Endothelial cell of umbilical vein (primary cell): ENCODE results near the gene STK40. TPM values are rescaled to one million over a fixed set of nuclear protein-coding genes. Genes with fewer than 3 reads are reported as not detected.

ENCODE experiments used
- BruUV-seq: library from RNA; stranded (reverse); fragments of 400-500 nt; replicated peaks from 2 replicates; lab custom pipeline; 2021; lab: Mats Ljungman, UMichigan
- CTCF ChIA-PET: fragments of 300-600, 350-600 bp; sonication (Branson Sonifier 250); formaldehyde crosslinking; loops from one replicate; lab custom pipeline; 2021; ENCODE audit warnings: antibody characterized with exemption, inconsistent platforms; lab: Charles Lee
- POLR2A ChIA-PET: fragments of 300-600, 350-600 bp; sonication (Branson Sonifier 250); formaldehyde crosslinking; loops from one replicate; lab custom pipeline; 2021; ENCODE audit warnings: antibody characterized with exemption, inconsistent platforms; lab: Charles Lee
- DNase-seq: peaks from one replicate; pipeline ENCODE4 v3.0.0-alpha.2; 2011; ENCODE audit warnings: low read depth, low spot score
- FAIRE-seq: peaks from 2 replicates; lab custom pipeline; 2011; peaks lifted over from hg19 to GRCh38; lab: Jason Lieb, UNC
- H2AFZ ChIP-seq: 2 replicates; pipeline ENCODE4 v1.6.0; 2012; ENCODE audit warnings: low read depth, low read length, control low read depth, inconsistent platforms
- H3K27ac ChIP-seq: 2 replicates; pipeline ENCODE4 v1.5.1; 2011; ENCODE audit warnings: low read depth, mild to moderate bottlenecking, control low read depth, low read length, moderate library complexity; ENCODE audit not compliant: insufficient read depth
- H3K27me3 ChIP-seq, 2 experiments: 2 replicates each; pipeline versions ENCODE4 v1.6.0 to v1.6.1; 2011; ENCODE audit warnings: low read length in 2 of 2, mixed read lengths in 1 of 2; ENCODE audit not compliant: control insufficient read depth in 2 of 2, insufficient read depth in 2 of 2
- H3K36me3 ChIP-seq, 2 experiments: 2 replicates in 1 of 2; 3 replicates in 1 of 2; pipeline ENCODE4 v1.5.1; 2011; ENCODE audit warnings: low read length in 2 of 2, mild to moderate bottlenecking in 1 of 2, moderate library complexity in 1 of 2; ENCODE audit not compliant: control insufficient read depth in 2 of 2, insufficient read depth in 2 of 2; ENCODE audit errors: extremely low read depth in 1 of 2
- H3K4me1 ChIP-seq: 3 replicates; pipeline ENCODE4 v1.5.1; 2011; ENCODE audit warnings: mild to moderate bottlenecking, low read length; ENCODE audit not compliant: control insufficient read depth, insufficient read depth; ENCODE audit errors: extremely low read depth
- H3K4me2 ChIP-seq: 2 replicates; pipeline ENCODE4 v1.6.1; 2011; ENCODE audit warnings: low read length, control low read depth, mixed read lengths; ENCODE audit not compliant: insufficient read depth
- H3K4me3 ChIP-seq, 3 experiments: fragments of 200-600 bp in 1 of 3; sonication (generic), shearing (Covaris generic) in 1 of 3; replicated peaks in 1 of 3; 2 replicates each; pipeline ENCODE4 v1.5.1; 2011 to 2016; ENCODE audit warnings: control low read depth in 3 of 3, low read length in 3 of 3, mild to moderate bottlenecking in 2 of 3, inconsistent platforms in 1 of 3, low read depth in 1 of 3, moderate library complexity in 1 of 3; ENCODE audit not compliant: insufficient read depth in 1 of 3
- H3K79me2 ChIP-seq: 2 replicates; pipeline ENCODE4 v1.6.0; 2012; ENCODE audit warnings: low read length, inconsistent platforms; ENCODE audit not compliant: control insufficient read depth, insufficient read depth
- H3K9ac ChIP-seq: replicated peaks from 2 replicates; pipeline ENCODE3; 2011; ENCODE audit warnings: low read length, control low read depth; ENCODE audit not compliant: insufficient read depth; ENCODE audit errors: extremely low read depth
- H3K9me1 ChIP-seq: replicated peaks from 3 replicates; pipeline ENCODE4 v1.6.0; 2011; ENCODE audit warnings: mild to moderate bottlenecking, low read length; ENCODE audit not compliant: control insufficient read depth, insufficient read depth; ENCODE audit errors: extremely low read depth
- H3K9me3 ChIP-seq: replicated peaks from 2 replicates; pipeline ENCODE4 v1.5.1; 2012; ENCODE audit warnings: low read length, inconsistent platforms; ENCODE audit not compliant: control insufficient read depth, insufficient read depth
- H4K20me1 ChIP-seq: replicated peaks from 2 replicates; pipeline ENCODE3; 2011; ENCODE audit warnings: mild to moderate bottlenecking, low read length; ENCODE audit not compliant: control insufficient read depth, insufficient read depth; ENCODE audit errors: extremely low read depth
- CTCF ChIP-seq, 2 donors: IDR thresholded peaks; 1 replicate in 1 of 2; 2 replicates in 1 of 2; pipeline ENCODE4 v1.5.1; 2011; ENCODE audit warnings: low read length in 2 of 2, mild to moderate bottlenecking in 2 of 2, moderate library complexity in 2 of 2, control low read depth in 1 of 2, inconsistent platforms in 1 of 2, low read depth in 1 of 2; ENCODE audit not compliant: insufficient read depth in 1 of 2; ENCODE audit errors: extremely low read depth in 1 of 2
- FOS ChIP-seq: IDR thresholded peaks from 2 replicates; pipeline ENCODE4 v1.6.1; 2011; ENCODE audit warnings: mild to moderate bottlenecking, low read length, moderate library complexity, borderline replicate concordance; ENCODE audit not compliant: insufficient read depth
- GATA2 ChIP-seq: IDR thresholded peaks from 2 replicates; pipeline ENCODE4 v1.7.0; 2011; ENCODE audit warnings: low read depth, mild to moderate bottlenecking, moderate library complexity, mixed read lengths, low read length; ENCODE audit not compliant: insufficient read length, insufficient read depth
- JUN ChIP-seq: IDR thresholded peaks from 2 replicates; pipeline ENCODE4 v1.6.1; 2011; ENCODE audit warnings: borderline replicate concordance, low read depth; ENCODE audit not compliant: insufficient read length, insufficient read depth
- MAX ChIP-seq: IDR thresholded peaks from 2 replicates; pipeline ENCODE4 v1.6.1; 2011; ENCODE audit not compliant: insufficient read depth, insufficient read length
- MYC ChIP-seq: IDR thresholded peaks from one replicate; pipeline ENCODE4 v1.6.1; 2011; ENCODE audit warnings: mild to moderate bottlenecking, low read depth, low read length
- POLR2A ChIP-seq: IDR thresholded peaks from 2 replicates; pipeline ENCODE4 v1.6.1; 2012; ENCODE audit warnings: low read depth, mild to moderate bottlenecking, control low read depth, low read length
- POLR2AphosphoS5 ChIP-seq: IDR thresholded peaks from 2 replicates; pipeline ENCODE4 v1.6.1; 2012; ENCODE audit warnings: low read depth, mild to moderate bottlenecking, control low read depth, low read length, moderate library complexity; ENCODE audit not compliant: insufficient read depth
- dilution Hi-C: fragments of 300-500 bp; cut with MboI; formaldehyde crosslinking; loops from one replicate; pipeline ENCODE4 v1.15.0; 2019; ENCODE audit warnings: low sequenced_read_pairs; ENCODE audit not compliant: extremely low pct_ligation_motif_present
- intact Hi-C: fragments of 100-400 bp; cut with micrococcal nuclease; formaldehyde crosslinking; loops from one replicate; pipeline ENCODE4 v1.10.0; 2022
- polyA plus RNA-seq, 4 experiments: library from polyadenylated mRNA; depleted of rRNA in 3 of 4; stranded (reverse) in 3 of 4; unstranded in 1 of 4; fragments of >200 nt; gene quantifications; 2 replicates each; pipeline versions ENCODE4 v1.2.1 to v1.2.3, GENCODE V29; 2011 to 2012; ENCODE audit warnings: missing spikeins in 1 of 4
- total RNA-seq: library from RNA; stranded (reverse); gene quantifications from 2 replicates; pipeline ENCODE4 v1.2.3, GENCODE V29; 2021

The STK40 gene
- total and polyA plus RNA-seq, 2 donors (not counting 3 experiments of a cell fraction or from before 2014, with no cell fraction given): 20.8 to 36.8 TPM

- peak; percentile 78 for FAIRE-seq
- Histone ChIP-seq H3K4me2 (no peak overlapping the region), H2AFZ (no peak overlapping the region), H4K20me1 (no peaks in the 10 kb centered on the region), H3K27ac (peak overlapping the region; percentile 89), H3K27me3 (no peaks in the 10 kb centered on the region), H3K9me1 (no peaks in the 10 kb centered on the region), H3K4me3 (no peak overlapping the region), H3K79me2 (no peaks in the 10 kb centered on the region), H3K9ac (no peak overlapping the region), H3K9me3 (no peaks in the 10 kb centered on the region), H3K4me1 (peaks cover 52% of the 10 kb centered on the region), H3K36me3 (peaks cover 5 to 21% of the 10 kb centered on the region in 2 experiments)
- ChIA-PET CTCF (interaction anchor here (1.2 to 6.7 kb wide), 5 partner anchors 12 to 73 kb away, joined by 3 to 99 read pairs (median 4); partner anchors contain the start of gene SH3D21), POLR2A (no interaction called here)
- TF ChIP-seq POLR2AphosphoS5 (no peak), GATA2 (no peak), FOS (peak; percentile 26)
- no TSS peak for BruUV-seq
- DNase-seq: no peak
- dilution Hi-C loops: no loop called here
- intact Hi-C loops: no loop called here
These were observed 36.5 kb downstream of the STK40 start for GRCh38 chr1:36349241-36349671.

GRCh38 chr1:36346741-36347370 is 38.9 kb downstream of the STK40 start:
- Histone ChIP-seq H3K9me1 (no peaks in the 10 kb centered on the region), H3K9me3 (no peaks in the 10 kb centered on the region), H3K27ac (no peak overlapping the region), H3K27me3 (no peaks in the 10 kb centered on the region), H3K4me1 (peaks cover 50% of the 10 kb centered on the region), H3K79me2 (no peaks in the 10 kb centered on the region), H4K20me1 (no peaks in the 10 kb centered on the region), H3K36me3 (peaks cover 2 to 23% of the 10 kb centered on the region in 2 experiments), H3K4me3 (no peak overlapping the region), H2AFZ (no peak overlapping the region), H3K9ac (no peak overlapping the region), H3K4me2 (no peak overlapping the region)
- ChIA-PET CTCF (interaction anchor here (1.4 to 6.8 kb wide), 2 partner anchors 21 to 47 kb away, joined by 7 to 152 read pairs; no protein-coding TSS in a partner anchor), POLR2A (interaction anchor here (1.4 kb wide), 1 partner anchor 40 kb away, joined by 3 read pairs; no protein-coding TSS in a partner anchor)
- intact Hi-C loops: no loop called here
- no TSS peak for BruUV-seq
- TF ChIP-seq JUN (no peak), POLR2AphosphoS5 (no peak), FOS (no peak), MYC (no peak), POLR2A (no peak), MAX (no peak), CTCF (IDR thresholded peaks at IDR 0.05; ENCODE audit: extremely low read depth in 1 of 2, insufficient read depth in 1 of 2, low read depth in 1 of 2, low read length in 2 of 2) (no peak)
- no peak for FAIRE-seq
- DNase-seq: no peak
- dilution Hi-C loops: no loop called here
